NCI-H2081 treated with DMSO at 0.1 percent for 48 hours (cell line): ENCODE measurements around the gene L3MBTL4.

ENCODE experiments used
- DNase-seq: peaks from one replicate; lab custom pipeline; 2025; lab: John Stamatoyannopoulos, UW

The L3MBTL4 gene

GRCh38 chr18:6031002-6031401, 383.7 kb downstream of the L3MBTL4 start:
- DNase-seq: no peak

- no peak for DNase-seq
These were observed 389.9 kb downstream of the L3MBTL4 start for GRCh38 chr18:6024745-6025248.

- DNase-seq: no peak
These were observed 391.2 kb downstream of the L3MBTL4 start for GRCh38 chr18:6023551-6023950.

GRCh38 chr18:6022845-6023244, 391.9 kb downstream of the L3MBTL4 start:
- no peak for DNase-seq

GRCh38 chr18:6022074-6022444, 392.7 kb downstream of the L3MBTL4 start:
- no peak for DNase-seq

- no peak for DNase-seq
These were observed 393.2 kb downstream of the L3MBTL4 start for GRCh38 chr18:6021306-6022073.

GRCh38 chr18:6018671-6019070, 396.0 kb downstream of the L3MBTL4 start:
- DNase-seq: no peak

- no peak for DNase-seq
These were observed 397.5 kb downstream of the L3MBTL4 start for GRCh38 chr18:6017171-6017570.

- DNase-seq: no peak
These were observed 399.3 kb downstream of the L3MBTL4 start for GRCh38 chr18:6015364-6015763.

- no peak for DNase-seq
These were observed 401.4 kb downstream of the L3MBTL4 start for GRCh38 chr18:6013171-6013810.

- DNase-seq: no peak
These were observed 403.8 kb downstream of the L3MBTL4 start for GRCh38 chr18:6010921-6011320.

GRCh38 chr18:6010284-6010683, 404.4 kb downstream of the L3MBTL4 start:
- DNase-seq: no peak

GRCh38 chr18:6009756-6010155, 405.0 kb downstream of the L3MBTL4 start:
- DNase-seq: no peak

GRCh38 chr18:6004683-6005082, 410.0 kb downstream of the L3MBTL4 start:
- no peak for DNase-seq

GRCh38 chr18:6004119-6004518, 410.6 kb downstream of the L3MBTL4 start:
- DNase-seq: no peak

- DNase-seq: no peak
These were observed 412.8 kb downstream of the L3MBTL4 start for GRCh38 chr18:6001867-6002266.

- DNase-seq: no peak
These were observed 415.8 kb downstream of the L3MBTL4 start for GRCh38 chr18:5998907-5999306.

GRCh38 chr18:5998166-5998881, 416.4 kb downstream of the L3MBTL4 start:
- no peak for DNase-seq

GRCh38 chr18:5997361-5997760, 417.4 kb downstream of the L3MBTL4 start:
- no peak for DNase-seq

- no peak for DNase-seq
These were observed 419.1 kb downstream of the L3MBTL4 start for GRCh38 chr18:5995626-5996025.

GRCh38 chr18:5993938-5994337, 420.8 kb downstream of the L3MBTL4 start:
- no peak for DNase-seq

- no peak for DNase-seq
These were observed 422.3 kb downstream of the L3MBTL4 start for GRCh38 chr18:5992381-5992780.

GRCh38 chr18:5987249-5987648, 427.5 kb downstream of the L3MBTL4 start:
- no peak for DNase-seq
